Esophagus muscularis mucosa (tissue), 4 donors: ENCODE measurements around the gene MCEMP1.

Experiments
- CTCF ChIP-seq, 3 experiments: fragments of 200-600 bp in 2 of 3; fragments of 450-650 bp in 1 of 3; sonication (generic) in 2 of 3; IDR thresholded peaks; one replicate each; pipeline ENCODE4 v1.5.1; 2017 to 2019; ENCODE audit warnings: antibody characterized with exemption in 3 of 3, mild to moderate bottlenecking in 2 of 3, moderate library complexity in 1 of 3
- EP300 ChIP-seq: sonication (generic); formaldehyde crosslinking; IDR thresholded peaks from one replicate; pipeline ENCODE4 v1.6.1; 2017; ENCODE audit warnings: antibody characterized with exemption
- POLR2A ChIP-seq: fragments of 450-650 bp; IDR thresholded peaks from one replicate; pipeline ENCODE4 v1.6.1; 2017; ENCODE audit warnings: antibody characterized with exemption, moderate library complexity, mild to moderate bottlenecking, low read depth
- POLR2AphosphoS5 ChIP-seq, 2 donors: sonication (generic); formaldehyde crosslinking; IDR thresholded peaks; one replicate each; pipeline ENCODE4 v1.6.1; 2017; ENCODE audit warnings: antibody characterized with exemption in 2 of 2

- TF ChIP-seq POLR2A (no peak), EP300 (no peak), CTCF (IDR thresholded peaks at IDR 0.05) (no peak), POLR2AphosphoS5 (IDR thresholded peaks at IDR 0.05) (no peak)
Observed at GRCh38 chr19:7670150-7670783, 6.6 kb upstream of the MCEMP1 start.
